GM19467 (cell line): ENCODE results near the gene ACVRL1.

Source experiments
- ATAC-seq: cut with Tn5 transposase; IDR thresholded peaks from one replicate; pipeline ENCODE4 v1.9.1; 2021; ENCODE audit warnings: mild to moderate bottlenecking, moderate library complexity; ENCODE audit not compliant: unreplicated experiment

ACVRL1 gene

GRCh38 chr12:51914034-51914923 lies 7.0 kb downstream of the ACVRL1 start:
- no peak for ATAC-seq

- no peak for ATAC-seq
Observed at GRCh38 chr12:51915003-51915625, 7.8 kb downstream of the ACVRL1 start.

DNA sequence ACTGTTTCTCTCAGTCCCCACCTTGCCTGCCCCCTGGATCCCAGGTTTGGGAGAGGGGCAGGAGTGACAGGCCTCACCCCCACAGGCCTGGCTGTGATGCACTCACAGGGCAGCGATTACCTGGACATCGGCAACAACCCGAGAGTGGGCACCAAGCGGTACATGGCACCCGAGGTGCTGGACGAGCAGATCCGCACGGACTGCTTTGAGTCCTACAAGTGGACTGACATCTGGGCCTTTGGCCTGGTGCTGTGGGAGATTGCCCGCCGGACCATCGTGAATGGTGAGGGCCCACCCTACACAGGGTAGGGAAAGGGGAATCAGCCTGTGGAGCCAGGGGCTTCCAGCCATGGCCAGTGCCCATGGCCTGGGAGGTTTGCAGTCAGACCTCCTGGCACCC lies 8.6 kb downstream of the ACVRL1 start:
- no peak for ATAC-seq

DNA sequence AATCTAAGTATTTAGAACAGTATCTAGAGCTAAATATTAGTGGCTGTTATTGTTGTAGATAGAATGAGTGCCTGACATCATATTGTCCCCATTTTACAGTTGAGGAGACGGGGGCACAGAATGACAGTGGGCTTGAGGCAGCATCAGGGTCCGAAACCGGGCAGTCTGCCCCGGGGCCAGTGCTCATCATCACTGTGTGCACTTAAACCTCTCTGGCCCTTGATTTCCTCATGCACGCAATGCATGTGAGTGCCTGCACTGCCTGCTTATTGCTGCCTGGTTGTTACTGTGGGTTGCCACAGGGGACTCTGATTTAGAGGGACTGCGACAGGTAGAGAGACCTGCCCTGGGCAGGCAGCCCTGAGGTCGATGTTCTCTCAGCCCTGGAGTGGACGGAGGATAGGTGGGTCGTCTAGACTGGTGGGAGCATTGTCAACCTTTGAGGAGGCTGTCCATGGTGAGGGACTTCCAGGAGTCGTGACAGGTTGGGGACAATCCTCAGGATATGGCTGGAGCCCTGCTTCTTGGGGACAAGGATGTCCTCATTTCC lies 9.8 kb downstream of the ACVRL1 start:
- ATAC-seq = no peak

GRCh38 chr12:51917746-51918453 lies 10.6 kb downstream of the ACVRL1 start:
- no peak for ATAC-seq

DNA sequence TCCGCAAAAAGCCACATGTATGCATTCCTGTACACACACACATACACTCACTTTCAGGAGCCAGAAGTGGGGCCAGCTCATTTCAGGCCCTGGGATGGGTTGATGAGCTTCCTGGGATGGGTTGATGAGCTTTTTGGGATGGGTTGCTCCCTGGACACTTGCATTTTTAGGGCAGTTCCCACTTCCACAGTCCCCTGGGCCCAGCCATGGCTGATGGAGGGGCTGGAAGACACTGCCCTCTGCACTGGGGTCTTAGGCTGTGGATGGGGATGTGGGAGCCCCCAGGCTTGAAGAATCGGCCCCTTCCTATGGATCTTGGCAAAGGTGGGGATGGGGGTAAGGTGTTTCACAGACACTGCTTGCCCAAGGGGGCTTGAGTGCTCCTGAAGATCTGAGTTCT lies 12.7 kb downstream of the ACVRL1 start:
- ATAC-seq = no peak

DNA sequence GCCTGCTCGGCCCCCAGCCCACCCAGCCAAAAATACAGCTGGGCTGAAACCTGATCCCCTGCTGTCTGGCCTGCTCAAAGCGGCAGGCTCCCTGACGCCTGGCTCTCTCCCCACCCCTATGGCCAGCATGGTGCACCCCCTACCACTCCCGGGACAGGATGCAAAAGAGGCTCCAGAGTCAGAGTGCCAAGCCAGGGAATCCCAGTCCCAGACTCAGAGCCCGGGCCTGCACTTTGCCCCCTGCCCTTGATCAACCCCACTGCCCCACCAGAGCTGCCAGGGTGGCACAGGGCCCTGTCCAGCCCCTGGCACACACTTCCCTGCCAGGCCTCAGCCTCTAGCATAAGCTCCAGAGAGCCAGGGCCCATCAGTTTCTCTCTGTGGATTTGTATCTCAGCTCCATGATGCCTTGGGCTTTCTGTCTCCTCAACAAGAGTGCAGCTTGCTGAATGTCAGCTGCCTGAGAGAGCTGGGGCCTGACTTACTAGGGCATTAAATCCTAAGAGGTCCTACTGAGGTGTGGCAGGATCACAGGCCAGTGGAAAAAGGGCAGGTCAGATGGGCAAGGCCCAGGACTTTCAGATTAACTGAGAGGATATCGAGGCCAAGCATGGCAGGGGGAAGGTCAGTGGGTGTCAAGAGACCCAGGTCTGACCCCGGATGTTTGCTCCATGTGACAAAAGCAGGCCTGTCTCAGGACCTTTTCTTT lies 13.9 kb downstream of the ACVRL1 start:
- no peak for ATAC-seq

DNA sequence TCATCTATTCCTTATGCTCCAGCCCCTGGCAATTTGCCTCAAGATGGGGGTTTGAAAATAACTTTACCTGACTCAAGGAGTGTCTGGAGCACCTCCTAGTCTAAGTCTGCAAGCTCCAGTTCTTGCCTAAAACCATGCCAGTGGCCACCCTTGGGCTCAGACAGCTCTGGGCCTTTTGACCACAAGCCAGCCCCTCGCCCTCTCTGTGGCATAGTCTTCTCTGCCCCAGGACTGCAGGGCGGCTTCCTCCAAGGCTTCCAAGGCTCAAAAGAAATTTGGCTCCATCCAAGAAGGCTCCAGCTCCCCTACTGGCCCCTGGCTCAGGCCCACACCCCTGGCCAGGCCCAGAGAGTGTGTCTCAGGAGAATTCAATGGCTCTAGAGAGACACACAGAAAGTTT lies 14.8 kb downstream of the ACVRL1 start:
- no peak for ATAC-seq

DNA sequence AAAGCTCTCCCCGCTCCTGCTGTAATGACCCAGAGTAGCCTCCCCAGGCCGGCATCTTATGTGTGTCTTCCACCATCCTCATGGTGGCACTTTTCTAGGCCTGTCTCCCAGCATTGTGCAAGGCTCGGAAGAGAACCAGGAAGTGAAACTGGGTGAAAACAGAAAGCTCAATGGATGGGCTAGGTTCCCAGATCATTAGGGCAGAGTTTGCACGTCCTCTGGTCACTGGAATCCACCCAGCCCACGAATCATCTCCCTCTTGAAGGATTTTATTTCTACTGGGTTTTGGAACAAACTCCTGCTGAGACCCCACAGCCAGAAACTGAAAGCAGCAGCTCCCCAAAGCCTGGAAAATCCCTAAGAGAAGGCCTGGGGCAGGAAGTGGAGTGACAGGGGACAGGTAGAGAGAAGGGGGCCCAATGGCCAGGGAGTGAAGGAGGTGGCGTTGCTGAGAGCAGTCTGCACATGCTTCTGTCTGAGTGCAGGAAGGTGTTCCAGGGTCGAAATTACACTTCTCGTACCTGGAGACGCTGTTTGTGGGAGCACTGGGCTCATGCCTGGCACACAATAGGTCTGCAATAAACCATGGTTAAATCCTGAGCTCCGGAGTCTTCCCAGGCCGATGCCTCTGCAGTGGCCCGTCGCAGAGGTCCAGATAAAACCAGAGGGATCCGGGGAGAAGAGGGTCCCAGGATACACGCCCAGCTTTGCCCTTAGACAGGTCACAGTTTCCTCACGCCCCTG lies 15.6 kb downstream of the ACVRL1 start:
- ATAC-seq = no peak

- no peak for ATAC-seq
Observed at GRCh38 chr12:51923506-51924365, 16.4 kb downstream of the ACVRL1 start.

DNA sequence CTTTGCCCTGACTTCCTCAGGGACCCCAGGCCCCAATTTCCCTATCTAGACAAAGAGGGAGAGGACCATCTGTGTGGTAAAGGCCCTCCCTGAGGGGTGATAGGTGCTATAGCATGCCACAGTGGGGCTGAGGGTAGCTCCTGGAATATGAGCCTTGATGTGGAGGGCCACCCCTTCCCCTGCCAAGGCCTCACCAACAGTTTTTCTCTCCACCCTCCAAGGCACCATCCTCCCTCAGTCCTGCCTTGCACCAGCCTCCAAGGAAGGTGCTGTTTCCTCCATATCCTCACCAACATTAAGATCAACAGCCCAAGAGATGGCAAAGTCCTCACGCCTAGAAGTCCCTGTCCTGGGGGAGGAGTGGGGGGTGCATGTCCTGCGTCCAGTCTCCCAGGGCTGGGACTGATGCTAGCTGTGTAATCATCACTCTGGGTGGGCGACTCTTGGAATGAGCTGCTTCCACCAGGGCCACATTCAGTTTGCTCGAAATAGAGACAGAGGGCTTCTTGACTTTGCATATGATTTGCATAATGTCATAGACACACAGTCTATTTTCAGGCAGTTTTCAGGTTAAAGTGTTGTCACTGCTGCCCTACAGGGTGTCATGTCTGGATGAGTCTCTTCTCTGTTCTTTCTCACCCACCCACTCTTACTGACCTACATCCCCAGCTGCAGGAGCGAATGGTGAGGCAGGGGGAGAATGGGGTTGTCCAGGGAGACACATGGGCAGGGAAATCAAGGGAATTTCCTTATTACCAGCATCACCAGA lies 17.4 kb downstream of the ACVRL1 start:
- ATAC-seq = no peak

DNA sequence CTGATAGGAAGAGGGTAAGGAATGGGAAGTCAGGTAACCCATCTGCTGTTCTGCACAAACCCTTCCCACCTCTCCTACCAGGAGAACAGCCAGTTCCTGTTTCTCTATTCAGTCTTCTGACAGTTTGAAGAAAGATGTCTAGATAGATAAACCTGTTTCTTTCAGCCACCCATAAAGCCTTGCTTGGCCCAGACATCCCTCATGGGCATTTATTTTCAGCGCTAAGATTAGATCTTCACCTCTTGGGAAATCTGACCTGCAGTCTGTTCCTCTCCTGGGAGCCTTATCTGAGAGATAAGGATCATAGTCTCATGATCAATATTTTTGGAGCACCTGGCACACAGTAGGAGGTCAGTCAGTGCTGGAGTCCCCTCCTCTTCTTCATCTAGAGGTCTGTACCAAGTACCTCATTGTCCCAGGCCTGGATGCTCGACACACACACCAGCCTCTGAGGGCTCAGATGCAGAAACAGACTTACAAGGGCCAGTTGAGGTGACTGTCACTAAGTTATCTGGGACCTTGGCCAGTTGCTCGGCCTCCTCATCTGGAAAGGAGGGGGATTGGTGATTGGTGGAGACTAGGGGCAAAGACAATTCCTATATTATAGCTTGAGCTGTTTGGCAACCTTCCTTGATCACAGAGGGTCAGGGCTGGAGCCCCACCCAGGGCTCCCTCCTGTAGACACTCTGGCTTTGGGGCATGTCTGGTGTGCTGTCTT lies 18.2 kb downstream of the ACVRL1 start:
- no peak for ATAC-seq

- no peak for ATAC-seq
Observed at GRCh38 chr12:51926064-51926632, 18.8 kb downstream of the ACVRL1 start.

DNA sequence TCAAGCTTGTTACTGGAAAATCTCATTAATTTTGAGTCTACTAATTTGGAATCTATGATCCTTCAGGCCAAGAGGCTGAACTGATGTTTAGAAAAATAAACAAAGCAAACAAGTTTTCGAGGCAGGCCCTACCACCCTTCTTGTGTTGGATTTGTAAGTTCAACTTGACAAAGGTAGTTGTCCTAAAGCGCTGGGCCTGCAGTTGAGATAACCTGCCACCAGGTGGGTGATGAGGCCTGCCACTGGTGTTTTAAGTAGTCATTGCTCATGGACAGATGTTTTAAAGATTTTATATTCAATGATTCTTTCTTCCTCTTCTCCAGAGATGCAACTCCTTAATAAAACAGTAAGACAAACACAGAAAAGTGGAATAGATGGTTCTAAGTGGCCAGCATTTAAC lies 19.4 kb downstream of the ACVRL1 start:
- no peak for ATAC-seq

GRCh38 chr12:51932218-51933076 lies 25.1 kb downstream of the ACVRL1 start:
- no peak for ATAC-seq

GRCh38 chr12:51934080-51934479 lies 26.8 kb downstream of the ACVRL1 start:
- no peak for ATAC-seq

GRCh38 chr12:51937926-51938325 lies 30.6 kb downstream of the ACVRL1 start:
- ATAC-seq = no peak
